Osteoblast (primary cell): Measurements from ENCODE around the gene ZNF618. TPM values are rescaled to one million over a fixed set of nuclear protein-coding genes. Genes with fewer than 3 reads are reported as not detected.

Experiments used
- DNase-seq: peaks from one replicate; pipeline ENCODE4 v3.0.0; 2011; ENCODE audit warnings: low spot score, mixed read lengths; ENCODE audit not compliant: insufficient read length; ENCODE audit errors: missing footprints
- H2AFZ ChIP-seq: 2 replicates; pipeline ENCODE4 v1.6.0; 2011; ENCODE audit warnings: mild to moderate bottlenecking, low read length
- H3K27ac ChIP-seq: 2 replicates; pipeline ENCODE4 v1.5.1; 2011; ENCODE audit warnings: mild to moderate bottlenecking, low read depth, low read length, moderate library complexity
- H3K27me3 ChIP-seq: 2 replicates; pipeline ENCODE4 v1.6.0; 2012; ENCODE audit warnings: mild to moderate bottlenecking, control low read depth, inconsistent platforms, low read length, moderate library complexity; ENCODE audit not compliant: insufficient read depth
- H3K36me3 ChIP-seq: 2 replicates; pipeline ENCODE4 v1.5.1; 2011; ENCODE audit warnings: mild to moderate bottlenecking, low read length, control low read depth, moderate library complexity; ENCODE audit not compliant: insufficient read depth
- H3K4me1 ChIP-seq: 2 replicates; pipeline ENCODE4 v1.5.1; 2011; ENCODE audit warnings: mild to moderate bottlenecking, low read length, control low read depth, moderate library complexity; ENCODE audit not compliant: insufficient read depth
- H3K4me2 ChIP-seq: 2 replicates; pipeline ENCODE4 v1.6.0; 2011; ENCODE audit warnings: mild to moderate bottlenecking, low read length; ENCODE audit not compliant: insufficient read depth
- H3K4me3 ChIP-seq: fragments of 200-600 bp; sonication (generic); 3 replicates; pipeline ENCODE4 v1.5.1; 2012; ENCODE audit warnings: mild to moderate bottlenecking, low read length, inconsistent platforms; ENCODE audit not compliant: insufficient read depth
- H3K79me2 ChIP-seq: 2 replicates; pipeline ENCODE4 v1.6.0; 2012; ENCODE audit warnings: mild to moderate bottlenecking, low read length, control low read depth, inconsistent platforms; ENCODE audit not compliant: insufficient read depth
- H3K9me3 ChIP-seq: 2 replicates; pipeline ENCODE4 v1.5.1; 2011; ENCODE audit warnings: low read depth, low read length, control low read depth
- H4K20me1 ChIP-seq: 2 replicates; pipeline ENCODE4 v1.6.0; 2012; ENCODE audit warnings: mild to moderate bottlenecking, low read length, control low read depth; ENCODE audit not compliant: insufficient read depth
- total RNA-seq: library from RNA; depleted of rRNA; stranded (reverse); fragments of >200 nt; gene quantifications from 2 replicates; pipeline ENCODE4 v1.2.3, GENCODE V29; 2012
- TF ChIP-seq, protein P1 (sequence below): IDR thresholded peaks from 2 replicates; pipeline ENCODE4 v1.5.1; 2011; ENCODE audit warnings: mild to moderate bottlenecking, low read depth, low read length, moderate library complexity; ENCODE audit errors: extremely low read depth

The ZNF618 gene
- total RNA-seq, 1 donor: 10.1 TPM

DNA sequence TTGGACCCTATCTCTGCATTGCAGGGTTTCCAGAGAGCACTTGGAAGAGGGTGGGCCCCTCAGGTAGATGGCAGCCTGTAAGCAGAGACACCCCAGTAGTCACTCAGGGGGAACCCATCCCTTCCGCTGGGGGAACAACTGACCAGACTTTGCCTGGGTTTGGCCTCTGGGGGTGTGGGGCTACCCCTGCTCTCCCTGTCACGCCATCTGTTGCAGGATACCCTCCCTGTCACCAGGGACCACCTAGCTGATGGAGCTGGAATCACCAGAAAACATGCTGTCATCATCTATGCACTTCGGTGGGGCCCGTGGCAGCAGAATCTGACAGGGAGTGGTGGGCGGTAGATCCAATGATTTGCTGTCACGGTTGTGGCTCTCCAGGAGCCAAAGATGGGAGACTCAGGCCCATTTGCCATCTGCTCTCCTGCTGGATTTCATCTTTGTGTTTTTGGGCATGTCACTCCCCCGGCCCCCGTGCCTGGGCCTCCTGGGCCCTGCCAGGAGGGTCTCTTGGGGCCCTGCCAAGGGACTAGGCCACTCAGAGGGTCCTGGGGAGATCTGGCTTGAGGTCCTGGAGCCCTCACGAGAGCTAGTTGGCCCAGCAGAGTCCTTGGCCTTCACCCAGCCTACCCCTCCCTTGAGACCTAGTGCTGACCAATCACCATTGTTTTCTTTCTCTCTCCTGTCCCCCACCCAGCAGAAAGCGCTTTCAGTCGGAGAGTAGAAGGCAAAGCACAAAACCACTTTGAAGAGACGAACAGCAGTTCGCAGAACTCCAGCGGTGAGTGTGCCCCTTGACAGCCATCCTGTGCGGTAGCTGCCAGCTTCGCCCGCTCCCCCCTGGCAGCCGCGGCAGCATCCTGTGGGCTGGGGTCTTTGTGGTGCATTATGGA lies 156.1 kb downstream of the ZNF618 start:
- no peak overlapping the region for H2AFZ ChIP-seq
- TF ChIP-seq, protein P1, sequence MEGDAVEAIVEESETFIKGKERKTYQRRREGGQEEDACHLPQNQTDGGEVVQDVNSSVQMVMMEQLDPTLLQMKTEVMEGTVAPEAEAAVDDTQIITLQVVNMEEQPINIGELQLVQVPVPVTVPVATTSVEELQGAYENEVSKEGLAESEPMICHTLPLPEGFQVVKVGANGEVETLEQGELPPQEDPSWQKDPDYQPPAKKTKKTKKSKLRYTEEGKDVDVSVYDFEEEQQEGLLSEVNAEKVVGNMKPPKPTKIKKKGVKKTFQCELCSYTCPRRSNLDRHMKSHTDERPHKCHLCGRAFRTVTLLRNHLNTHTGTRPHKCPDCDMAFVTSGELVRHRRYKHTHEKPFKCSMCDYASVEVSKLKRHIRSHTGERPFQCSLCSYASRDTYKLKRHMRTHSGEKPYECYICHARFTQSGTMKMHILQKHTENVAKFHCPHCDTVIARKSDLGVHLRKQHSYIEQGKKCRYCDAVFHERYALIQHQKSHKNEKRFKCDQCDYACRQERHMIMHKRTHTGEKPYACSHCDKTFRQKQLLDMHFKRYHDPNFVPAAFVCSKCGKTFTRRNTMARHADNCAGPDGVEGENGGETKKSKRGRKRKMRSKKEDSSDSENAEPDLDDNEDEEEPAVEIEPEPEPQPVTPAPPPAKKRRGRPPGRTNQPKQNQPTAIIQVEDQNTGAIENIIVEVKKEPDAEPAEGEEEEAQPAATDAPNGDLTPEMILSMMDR: no peak
- no peaks in the 10 kb centered on the region for H3K79me2 ChIP-seq
- no peak overlapping the region for H3K4me2 ChIP-seq
- H3K9me3 ChIP-seq: no peaks in the 10 kb centered on the region
- H3K27me3 ChIP-seq: no peaks in the 10 kb centered on the region
- no peak overlapping the region for H3K4me3 ChIP-seq
- no peak overlapping the region for H3K27ac ChIP-seq
- DNase-seq: no peak
- peaks cover 10% of the 10 kb centered on the region for H4K20me1 ChIP-seq
- peaks cover 40% of the 10 kb centered on the region for H3K36me3 ChIP-seq
- H3K4me1 ChIP-seq: no peaks in the 10 kb centered on the region

DNA sequence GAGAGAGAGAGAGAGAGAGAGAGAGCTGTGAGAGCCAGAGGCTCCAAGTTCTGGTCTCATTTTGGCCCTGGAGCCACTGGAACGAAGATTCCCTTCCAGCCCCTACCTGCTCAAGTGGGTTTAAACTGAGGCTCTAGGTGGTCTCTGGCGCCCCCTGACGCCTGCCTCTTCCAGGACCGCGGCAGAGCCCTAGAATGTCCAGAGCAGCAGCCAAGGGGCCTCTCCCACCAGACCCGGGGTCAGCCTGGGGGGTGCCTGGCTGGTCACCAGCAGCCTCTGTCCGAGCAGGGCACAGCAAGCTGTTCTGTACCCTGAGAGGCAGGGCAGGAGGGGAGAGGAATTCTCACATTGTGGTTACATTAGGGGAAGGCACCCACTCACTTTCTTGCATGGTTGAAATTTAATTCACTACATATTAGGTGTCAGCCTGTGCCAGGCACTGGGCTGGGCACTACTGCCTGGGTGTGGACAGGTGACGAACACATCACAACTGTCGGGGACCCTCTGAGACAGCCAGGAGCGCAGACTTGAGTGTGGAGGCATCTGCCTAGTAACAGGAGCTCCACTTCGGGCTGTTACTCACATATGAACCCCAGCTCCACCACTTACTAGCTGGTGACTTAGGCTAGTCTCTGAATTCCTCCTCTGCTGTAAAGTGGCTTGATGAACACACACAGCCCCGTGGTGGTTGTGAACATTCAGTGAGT lies 157.4 kb downstream of the ZNF618 start:
- H3K36me3 ChIP-seq: peaks cover 44% of the 10 kb centered on the region

DNA sequence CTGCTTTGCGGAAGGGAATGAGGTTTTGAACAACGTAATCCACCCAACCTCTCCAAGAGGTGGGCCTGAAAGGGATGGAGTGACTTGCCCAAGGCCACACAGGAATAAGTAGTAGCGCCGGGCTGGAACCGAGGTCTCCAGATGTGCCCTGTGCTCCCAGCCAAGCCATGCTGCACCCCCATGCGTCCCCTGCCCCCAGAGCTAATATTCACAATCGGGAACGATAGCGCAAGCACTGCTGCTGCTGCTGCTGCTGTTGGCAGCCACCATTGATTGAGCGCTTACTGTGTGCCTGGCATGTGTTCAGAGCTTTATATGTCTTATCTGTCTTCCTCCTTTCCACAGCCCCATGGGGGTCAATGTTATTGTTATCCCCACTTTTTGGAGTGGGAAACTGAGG lies 158.1 kb downstream of the ZNF618 start:
- H3K4me2 ChIP-seq: no peak overlapping the region
- H3K27me3 ChIP-seq: no peaks in the 10 kb centered on the region
- H3K79me2 ChIP-seq: no peaks in the 10 kb centered on the region
- no peaks in the 10 kb centered on the region for H3K4me1 ChIP-seq
- H3K36me3 ChIP-seq: peaks cover 47% of the 10 kb centered on the region
- peaks cover 10% of the 10 kb centered on the region for H4K20me1 ChIP-seq
- no peak for DNase-seq
- H2AFZ ChIP-seq: no peak overlapping the region
- no peaks in the 10 kb centered on the region for H3K9me3 ChIP-seq
- TF ChIP-seq, protein P1: no peak
- H3K4me3 ChIP-seq: no peak overlapping the region
- no peak overlapping the region for H3K27ac ChIP-seq

More for the DNA sequence above, 157.4 kb downstream of the ZNF618 start:
- Histone ChIP-seq H3K27me3 (no peaks in the 10 kb centered on the region), H2AFZ (no peak overlapping the region), H3K9me3 (no peaks in the 10 kb centered on the region), H3K27ac (no peak overlapping the region), H3K4me2 (no peak overlapping the region), H3K4me1 (no peaks in the 10 kb centered on the region), H4K20me1 (peaks cover 10% of the 10 kb centered on the region), H3K79me2 (no peaks in the 10 kb centered on the region), H3K4me3 (no peak overlapping the region)
- TF ChIP-seq, protein P1: peak; percentile 39
- DNase-seq: peak; percentile 66

DNA sequence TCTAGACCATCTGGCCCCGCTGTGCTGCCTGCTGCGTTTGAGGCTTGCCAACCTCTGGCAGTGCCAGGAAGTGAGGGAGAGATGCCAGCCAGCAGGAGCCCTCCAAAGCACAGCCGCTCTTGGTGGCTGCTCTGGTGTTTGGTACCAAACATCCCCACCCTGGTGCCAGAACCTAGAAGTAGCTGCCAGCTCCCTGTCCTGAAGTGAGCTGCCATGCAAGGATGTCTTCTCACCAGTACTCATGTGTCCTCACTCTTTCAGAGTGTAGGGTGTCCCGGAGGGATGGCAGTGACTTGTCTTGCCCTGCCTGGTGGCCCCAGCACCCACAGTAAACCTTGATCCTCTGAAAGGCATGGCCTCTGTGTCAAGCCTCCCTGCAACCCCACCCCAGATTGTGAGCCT lies 158.6 kb downstream of the ZNF618 start:
- no peaks in the 10 kb centered on the region for H3K79me2 ChIP-seq
- no peaks in the 10 kb centered on the region for H3K27me3 ChIP-seq
- no peak for DNase-seq
- H3K4me2 ChIP-seq: no peak overlapping the region
- no peak overlapping the region for H3K27ac ChIP-seq
- no peaks in the 10 kb centered on the region for H3K4me1 ChIP-seq
- H2AFZ ChIP-seq: no peak overlapping the region
- no peaks in the 10 kb centered on the region for H3K9me3 ChIP-seq
- TF ChIP-seq, protein P1: no peak
- H3K36me3 ChIP-seq: peaks cover 48% of the 10 kb centered on the region
- H3K4me3 ChIP-seq: no peak overlapping the region
- H4K20me1 ChIP-seq: peaks cover 10% of the 10 kb centered on the region
